Activated CD8-positive, alpha-beta memory T cell treated with anti-CD3 and anti-CD28 coated beads for 36 hours (primary cell): Measurements from ENCODE around the gene IGSF21. TPM values are rescaled to one million over a fixed set of nuclear protein-coding genes. Genes with fewer than 3 reads are reported as not detected.

ENCODE experiments used
- CTCF ChIA-PET: fragments of 350-600 bp; sonication (Branson Sonifier 250); formaldehyde crosslinking; loops from one replicate; lab custom pipeline; 2021; ENCODE audit warnings: antibody characterized with exemption; lab: Charles Lee
- POLR2A ChIA-PET: fragments of 350-600 bp; sonication (Branson Sonifier 250); formaldehyde crosslinking; loops from one replicate; lab custom pipeline; 2021; ENCODE audit warnings: antibody characterized with exemption; lab: Charles Lee
- total RNA-seq, 2 experiments: library from RNA; stranded (reverse); gene quantifications; one replicate each; pipeline ENCODE4 v1.2.3, GENCODE V29; 2021

Gene IGSF21
- total RNA-seq, 2 experiments from 2014 or later, result not detected

DNA sequence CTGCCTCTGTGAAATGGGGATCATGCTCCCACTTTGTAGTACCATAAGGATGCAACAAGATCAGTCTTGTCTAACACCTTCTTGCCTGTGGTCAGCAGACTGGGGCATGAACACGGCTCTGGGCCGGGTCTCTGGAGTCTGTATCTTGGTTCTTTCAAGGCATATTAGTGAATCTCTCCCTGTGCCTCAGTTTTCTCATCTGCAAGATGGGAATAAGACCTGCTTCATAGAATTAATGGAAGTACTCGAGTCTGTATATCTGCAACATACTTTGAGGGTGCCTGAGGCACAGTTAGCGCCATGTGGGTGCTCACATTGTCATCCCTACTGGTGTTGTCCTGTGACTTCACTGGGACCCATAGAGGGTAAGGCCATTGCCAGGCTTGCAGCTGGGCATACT, 84.6 kb downstream of the IGSF21 start:
- POLR2A ChIA-PET, result no interaction called here

DNA sequence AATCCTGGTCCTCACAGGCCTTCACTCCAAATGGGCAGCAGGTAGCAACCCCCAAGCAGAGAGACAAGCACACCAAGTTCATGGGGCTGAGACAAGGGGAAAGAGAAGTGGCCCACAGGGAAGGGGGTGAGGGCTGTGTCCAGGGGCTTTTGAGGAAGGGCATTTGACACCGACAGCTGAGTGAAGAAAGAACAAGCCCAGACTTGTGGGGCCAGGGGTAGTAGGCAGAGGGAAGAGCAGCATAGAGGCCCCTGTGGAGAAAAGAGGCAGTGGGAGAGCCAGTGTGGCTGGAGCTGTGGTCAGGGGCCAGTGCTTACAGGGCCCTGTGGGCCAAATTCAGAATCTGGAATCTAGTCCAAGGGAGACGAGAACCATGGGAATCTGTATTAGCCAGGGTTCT, 85.4 kb downstream of the IGSF21 start:
- ChIA-PET CTCF (no interaction called here), POLR2A (no interaction called here)

More for the DNA sequence above, 84.6 kb downstream of the IGSF21 start:
- CTCF ChIA-PET, result no interaction called here

DNA sequence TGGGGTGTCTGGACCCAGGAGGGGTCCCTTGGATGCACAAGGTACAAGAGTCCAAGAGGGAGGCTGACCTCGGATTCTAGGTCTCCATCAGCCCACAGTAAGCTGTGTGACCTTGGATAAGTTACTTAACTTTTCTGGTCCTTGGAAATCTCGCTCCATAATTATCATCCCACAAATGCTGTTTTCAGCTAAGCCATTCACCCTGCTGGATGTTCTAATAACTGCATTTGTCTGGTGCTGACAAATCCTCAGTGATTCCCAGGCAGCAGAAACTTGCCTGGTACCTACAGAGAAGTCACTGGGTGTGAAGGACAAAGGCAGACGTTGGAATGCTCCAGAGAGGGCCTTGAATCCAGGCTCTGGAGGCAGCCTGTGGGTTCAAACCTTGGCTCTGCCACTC, 89.7 kb downstream of the IGSF21 start:
- ChIA-PET POLR2A (no interaction called here), CTCF (no interaction called here)

DNA sequence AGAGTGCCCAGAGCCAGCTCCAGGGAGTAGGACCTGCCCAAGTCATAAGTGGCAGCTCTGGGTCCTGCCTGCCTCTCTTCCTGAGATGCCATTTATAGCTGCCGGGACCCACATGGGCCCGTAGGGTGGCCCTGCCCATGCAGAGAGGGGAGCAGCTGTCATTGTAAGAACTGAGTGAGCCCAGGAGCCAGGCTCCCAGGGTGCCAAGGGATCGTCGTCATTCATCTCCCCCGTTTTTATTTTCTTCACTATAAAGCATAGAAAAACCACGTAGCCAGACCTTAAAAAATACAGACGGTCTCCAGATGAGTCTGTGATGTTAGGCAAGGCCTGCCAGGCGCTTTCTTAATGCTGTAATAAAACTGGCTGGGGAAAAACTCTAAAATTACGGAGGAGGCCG, 90.7 kb downstream of the IGSF21 start:
- POLR2A ChIA-PET, result no interaction called here
- CTCF ChIA-PET, result no interaction called here

DNA sequence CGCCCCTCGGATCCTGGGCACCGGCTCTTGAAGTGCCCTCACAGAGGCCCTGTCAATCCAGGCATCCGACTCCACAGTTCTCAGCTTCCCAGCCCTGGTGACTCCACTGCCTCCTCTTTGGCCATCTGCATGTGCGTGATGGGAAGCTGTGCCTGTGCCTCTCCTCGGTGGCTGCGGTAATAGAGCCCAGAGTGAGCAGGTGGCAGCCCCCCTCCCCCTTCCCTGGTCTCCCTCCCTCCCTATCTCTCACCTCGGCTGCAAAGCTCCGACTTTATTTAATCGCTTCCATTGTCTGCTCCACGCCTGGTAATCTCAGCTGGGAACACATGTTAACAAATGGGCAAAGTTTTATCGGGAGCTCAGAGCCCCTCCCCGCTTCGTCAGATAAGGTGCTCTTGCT, 91.9 kb downstream of the IGSF21 start:
- ChIA-PET CTCF (no interaction called here), POLR2A (no interaction called here)

- ChIA-PET POLR2A (no interaction called here), CTCF (no interaction called here)
Measured at GRCh38 chr1:18200136-18200717, 92.6 kb downstream of the IGSF21 start.

GRCh38 chr1:18200918-18201317, 93.3 kb downstream of the IGSF21 start:
- CTCF ChIA-PET, result no interaction called here
- POLR2A ChIA-PET, result no interaction called here

GRCh38 chr1:18201997-18202719, 94.6 kb downstream of the IGSF21 start:
- ChIA-PET POLR2A (no interaction called here), CTCF (no interaction called here)

DNA sequence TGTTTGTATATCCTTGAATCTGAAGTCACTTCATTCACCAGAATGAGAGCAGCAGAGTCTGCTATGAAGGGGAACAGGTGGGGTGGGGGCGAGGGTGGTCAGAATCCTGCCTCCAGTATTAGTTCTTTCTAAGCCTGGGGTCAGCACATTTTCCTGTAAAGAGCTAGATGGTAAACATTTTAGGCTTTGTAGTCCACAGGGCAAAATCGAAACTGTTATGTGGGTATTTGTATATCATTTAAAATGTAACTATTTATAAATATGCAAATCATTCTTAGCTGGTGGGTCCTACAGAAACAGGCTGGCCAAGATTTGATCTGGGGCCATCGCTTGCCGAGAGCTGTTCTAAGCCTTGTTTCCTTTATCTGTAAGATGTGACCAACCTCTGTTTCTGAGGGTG, 96.0 kb downstream of the IGSF21 start:
- ChIA-PET POLR2A (no interaction called here), CTCF (no interaction called here)

GRCh38 chr1:18204575-18204974, 97.0 kb downstream of the IGSF21 start:
- CTCF ChIA-PET, result no interaction called here
- POLR2A ChIA-PET, result no interaction called here

DNA sequence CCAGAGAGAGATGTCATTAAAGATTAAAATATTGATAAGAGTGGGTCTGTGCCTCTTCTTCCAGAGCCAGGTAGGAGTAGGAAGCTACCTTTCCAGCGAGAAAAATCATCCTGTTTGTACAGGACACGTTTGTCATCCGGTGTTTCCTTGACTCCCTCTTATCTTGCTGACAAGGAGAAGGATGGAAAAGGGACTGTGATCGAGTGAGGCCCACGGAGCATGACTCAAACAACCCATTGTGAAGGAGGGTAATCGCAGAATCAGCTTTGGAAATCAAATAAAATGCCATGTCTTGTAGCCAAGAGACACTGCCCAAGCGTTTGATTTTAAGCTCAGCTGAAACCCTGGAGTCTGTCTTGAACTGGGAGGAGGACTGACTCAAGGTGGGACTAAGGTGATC, 97.7 kb downstream of the IGSF21 start:
- ChIA-PET POLR2A (no interaction called here), CTCF (no interaction called here)

DNA sequence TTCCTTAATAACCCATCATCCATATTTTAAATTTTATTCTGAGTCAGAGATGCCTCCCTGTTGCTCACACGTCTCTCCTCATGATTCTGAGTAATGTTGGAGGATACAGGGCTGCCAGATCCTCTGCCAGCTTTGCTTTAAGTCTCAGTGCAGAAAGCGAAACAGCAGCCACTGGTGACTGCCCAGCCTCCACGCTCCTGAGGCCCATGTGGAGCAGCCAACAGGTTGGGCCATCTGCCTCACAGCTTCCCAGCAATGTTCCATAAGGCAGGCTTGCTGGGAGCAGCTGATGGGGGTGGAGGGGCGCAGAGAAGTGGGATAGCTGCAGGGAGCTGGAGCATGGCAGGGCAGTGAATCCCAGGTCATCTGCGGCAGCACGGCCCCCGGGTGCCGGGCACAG, 104.2 kb downstream of the IGSF21 start:
- CTCF ChIA-PET, result no interaction called here
- POLR2A ChIA-PET, result no interaction called here

- ChIA-PET POLR2A (no interaction called here), CTCF (no interaction called here)
Measured at GRCh38 chr1:18217398-18218043, 109.9 kb downstream of the IGSF21 start.

- CTCF ChIA-PET, result no interaction called here
- POLR2A ChIA-PET, result no interaction called here
Measured at GRCh38 chr1:18229625-18230024, 122.0 kb downstream of the IGSF21 start.

GRCh38 chr1:18230321-18230720, 122.7 kb downstream of the IGSF21 start:
- CTCF ChIA-PET, result no interaction called here
- POLR2A ChIA-PET, result no interaction called here

DNA sequence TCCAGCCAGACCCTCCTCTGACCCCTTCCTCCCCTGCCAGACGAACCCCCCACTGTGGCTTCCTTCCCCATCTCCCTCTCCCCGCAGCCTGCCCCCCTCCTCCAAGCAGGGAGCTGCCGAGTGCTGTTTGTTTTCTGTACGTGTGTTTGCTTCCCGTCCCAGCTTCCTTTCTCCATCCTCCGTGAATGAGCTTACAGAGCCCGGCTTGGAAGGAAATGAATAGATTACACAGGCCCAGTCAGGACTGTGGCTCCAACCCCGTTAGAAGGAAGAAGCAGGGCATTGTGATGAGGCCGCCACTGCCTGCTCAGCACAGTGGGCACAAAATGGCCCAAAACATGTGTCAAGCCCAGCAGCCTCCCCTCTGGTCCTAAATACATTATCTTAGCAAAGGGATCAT, 123.2 kb downstream of the IGSF21 start:
- CTCF ChIA-PET, result no interaction called here
- POLR2A ChIA-PET, result no interaction called here

GRCh38 chr1:18232052-18232451, 124.5 kb downstream of the IGSF21 start:
- POLR2A ChIA-PET, result no interaction called here
- CTCF ChIA-PET, result no interaction called here

DNA sequence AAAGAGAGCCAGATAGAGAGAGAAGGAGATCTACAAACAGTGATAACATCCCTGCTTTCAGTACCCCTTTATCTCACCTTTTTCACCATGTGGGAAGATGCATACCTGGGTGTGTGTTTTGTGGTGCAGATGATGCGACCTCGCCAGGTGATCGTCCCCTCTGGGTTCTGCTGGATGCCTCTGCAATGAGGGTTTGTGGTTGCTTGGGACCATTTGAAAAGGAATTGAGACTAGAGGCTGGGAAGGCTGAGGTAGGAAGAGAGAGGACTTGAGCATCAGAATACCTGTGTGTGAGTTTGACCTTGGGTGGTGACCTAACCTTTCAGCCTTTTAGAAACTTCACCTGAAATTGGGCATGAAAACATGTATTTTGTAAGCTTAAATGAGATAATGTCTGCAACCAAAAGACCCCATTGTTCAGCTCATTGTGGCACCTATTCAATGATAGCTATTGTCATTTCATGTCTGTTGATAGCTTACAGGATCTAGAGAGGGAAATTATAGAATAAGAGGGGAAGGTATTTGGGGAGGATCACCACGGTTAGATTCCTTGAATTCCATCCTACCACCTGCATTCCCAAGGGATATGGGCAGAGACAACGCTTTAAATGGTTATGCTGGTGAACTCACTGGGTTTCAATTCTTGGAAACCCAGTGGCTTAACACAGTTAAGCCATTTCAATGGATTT, 125.7 kb downstream of the IGSF21 start:
- CTCF ChIA-PET, result no interaction called here
- POLR2A ChIA-PET, result interaction anchor here (0.7 kb wide), 1 partner anchor 1319 kb away, joined by 4 read pairs; no protein-coding TSS in a partner anchor

GRCh38 chr1:18234790-18235242, 127.2 kb downstream of the IGSF21 start:
- CTCF ChIA-PET, result no interaction called here
- POLR2A ChIA-PET, result no interaction called here

- POLR2A ChIA-PET, result no interaction called here
- CTCF ChIA-PET, result no interaction called here
Measured at GRCh38 chr1:18237371-18237770, 129.8 kb downstream of the IGSF21 start.
